Naive thymus-derived CD4-positive, alpha-beta T cell (primary cell): Measurements from ENCODE around the gene C1orf198. TPM values are rescaled to one million over a fixed set of nuclear protein-coding genes. Genes with fewer than 3 reads are reported as not detected.

ENCODE experiments used
- ATAC-seq: fragments of 150-1000 bp; cut with Tn5 transposase; 2 replicates; pipeline ENCODE4 v1.10.0; 2021; ENCODE audit warnings: mild to moderate bottlenecking, moderate library complexity
- CTCF ChIA-PET: fragments of 350-600 bp; sonication (Branson Sonifier 250); formaldehyde crosslinking; loops from one replicate; lab custom pipeline; 2021; ENCODE audit warnings: antibody characterized with exemption; lab: Charles Lee
- POLR2A ChIA-PET: fragments of 350-600 bp; sonication (Branson Sonifier 250); formaldehyde crosslinking; loops from one replicate; lab custom pipeline; 2021; ENCODE audit warnings: antibody characterized with exemption, inconsistent platforms; lab: Charles Lee
- DNase-seq, 9 donors: peaks; one replicate each; pipeline versions ENCODE4 v3.0.0 to v3.0.0-alpha.2; 2020 to 2022; ENCODE audit warnings: mixed read lengths in 1 of 9
- H3K27ac ChIP-seq: one replicate; pipeline ENCODE4 v1.7.0; 2013; ENCODE audit warnings: mild to moderate bottlenecking, low read depth, low read length, moderate library complexity
- H3K27me3 ChIP-seq, 2 donors: one replicate each; pipeline ENCODE4 v1.7.0; 2013; ENCODE audit warnings: low read length in 2 of 2, mild to moderate bottlenecking in 2 of 2, moderate library complexity in 2 of 2; ENCODE audit not compliant: control insufficient read depth in 2 of 2, insufficient read depth in 2 of 2
- H3K36me3 ChIP-seq, 3 experiments: 1 replicate in 2 of 3; 2 replicates in 1 of 3; pipeline ENCODE4 v1.7.0; 2013; ENCODE audit warnings: low read length in 3 of 3, mild to moderate bottlenecking in 3 of 3, moderate library complexity in 1 of 3; ENCODE audit not compliant: insufficient read depth in 3 of 3, control insufficient read depth in 2 of 3
- H3K4me1 ChIP-seq, 2 donors: one replicate each; pipeline ENCODE4 v1.7.0; 2013; ENCODE audit warnings: low read length in 2 of 2, mild to moderate bottlenecking in 2 of 2, moderate library complexity in 1 of 2; ENCODE audit not compliant: control insufficient read depth in 2 of 2, insufficient read depth in 2 of 2
- H3K4me3 ChIP-seq: 2 replicates; pipeline ENCODE4 v1.7.0; 2013; ENCODE audit warnings: mild to moderate bottlenecking, low read length
- H3K9me3 ChIP-seq, 3 experiments: 1 replicate in 2 of 3; 2 replicates in 1 of 3; pipeline ENCODE4 v1.7.0; 2013; ENCODE audit warnings: low read length in 3 of 3; ENCODE audit not compliant: control insufficient read depth in 2 of 3
- H3K27ac Mint-ChIP-seq, 9 donors: one replicate each; pipeline ENCODE4 v1.8.0; 2020 to 2022; ENCODE audit warnings: mixed read lengths in 9 of 9, mild to moderate bottlenecking in 8 of 9, moderate library complexity in 5 of 9, inconsistent platforms in 2 of 9
- H3K27me3 Mint-ChIP-seq, 5 donors: one replicate each; pipeline ENCODE4 v1.8.0; 2021 to 2022; ENCODE audit warnings: mixed read lengths in 5 of 5, mild to moderate bottlenecking in 1 of 5
- H3K36me3 Mint-ChIP-seq, 5 donors: one replicate each; pipeline ENCODE4 v1.8.0; 2020 to 2022; ENCODE audit warnings: mixed read lengths in 5 of 5, mild to moderate bottlenecking in 3 of 5, inconsistent platforms in 1 of 5
- H3K4me1 Mint-ChIP-seq, 7 donors: one replicate each; pipeline ENCODE4 v1.8.0; 2020 to 2022; ENCODE audit warnings: mixed read lengths in 7 of 7, mild to moderate bottlenecking in 3 of 7, inconsistent platforms in 1 of 7
- H3K4me3 Mint-ChIP-seq, 10 donors: one replicate each; pipeline ENCODE4 v1.8.0; 2020 to 2022; ENCODE audit warnings: mild to moderate bottlenecking in 10 of 10, mixed read lengths in 10 of 10, moderate library complexity in 6 of 10, inconsistent platforms in 2 of 10
- H3K9me3 Mint-ChIP-seq, 11 donors: one replicate each; pipeline ENCODE4 v1.8.0; 2020 to 2022; ENCODE audit warnings: mixed read lengths in 11 of 11, mild to moderate bottlenecking in 4 of 11, inconsistent platforms in 1 of 11, moderate library complexity in 1 of 11
- intact Hi-C, 2 donors: fragments of 100-400 bp; cut with micrococcal nuclease; formaldehyde crosslinking; loops; one replicate each; pipeline ENCODE4 v1.15.1; 2023
- polyA plus RNA-seq, 2 donors: library from polyadenylated mRNA; unstranded; fragments of 300-500 nt; fragmentation: Illumina TruSeq; gene quantifications; one replicate each; pipeline ENCODE4 v1.2.3, GENCODE V29; 2021
- total RNA-seq, 6 experiments: library from RNA in 5 of 6; stranded (reverse) in 5 of 6; gene quantifications; 1 replicate in 5 of 6; 2 replicates in 1 of 6; pipeline ENCODE4 v1.2.3 and lab custom pipeline; 2021 to 2026

The C1orf198 gene
- total and polyA plus RNA-seq, 7 experiments from 2014 or later = 2.9 to 8.1 (median 4.4) TPM

GRCh38 chr1:230826166-230826875 is 42.0 kb downstream of the C1orf198 start:
- Histone ChIP-seq H3K27me3 (no peaks in the 10 kb centered on the region), H3K36me3 (no peaks in the 10 kb centered on the region), H3K27ac (no peak overlapping the region), H3K4me1 (no peaks in the 10 kb centered on the region), H3K4me3 (no peak overlapping the region), H3K9me3 (no peaks in the 10 kb centered on the region)
- H3K9me3 Mint-ChIP-seq = peaks cover 0 to 9% (median 0%) of the 10 kb centered on the region in 11 donors
- H3K27me3 Mint-ChIP-seq = peaks cover 0 to 10% (median 2%) of the 10 kb centered on the region in 5 donors
- CTCF ChIA-PET = no interaction called here
- H3K27ac Mint-ChIP-seq = no peak overlapping the region
- H3K4me1 Mint-ChIP-seq = no peaks in the 10 kb centered on the region
- intact Hi-C loops = no loop called here
- no peak for ATAC-seq
- peaks cover 0 to 5% (median 0%) of the 10 kb centered on the region in 5 donors for H3K36me3 Mint-ChIP-seq
- H3K4me3 Mint-ChIP-seq = no peak overlapping the region
- POLR2A ChIA-PET = no interaction called here
- no peak for DNase-seq

- no peak overlapping the region for H3K27ac ChIP-seq
- Mint-ChIP-seq H3K9me3 (peaks cover 0 to 5% (median 0%) of the 10 kb centered on the region in 11 donors), H3K27me3 (peaks cover 0 to 10% (median 1%) of the 10 kb centered on the region in 5 donors), H3K4me3 (no peak overlapping the region), H3K4me1 (no peaks in the 10 kb centered on the region), H3K27ac (no peak overlapping the region), H3K36me3 (peaks cover 0 to 5% (median 0%) of the 10 kb centered on the region in 5 donors)
- H3K9me3 ChIP-seq = no peaks in the 10 kb centered on the region
- intact Hi-C loops = no loop called here
- DNase-seq (no peak), ATAC-seq (no peak)
- H3K36me3 ChIP-seq = no peaks in the 10 kb centered on the region
- no peaks in the 10 kb centered on the region for H3K4me1 ChIP-seq
- POLR2A ChIA-PET = no interaction called here
- CTCF ChIA-PET = no interaction called here
- no peaks in the 10 kb centered on the region for H3K27me3 ChIP-seq
- no peak overlapping the region for H3K4me3 ChIP-seq
Observed at GRCh38 chr1:230825761-230826160, 42.6 kb downstream of the C1orf198 start.

- intact Hi-C loops = no loop called here
- H3K27ac ChIP-seq = no peak overlapping the region
- ChIA-PET POLR2A (no interaction called here), CTCF (no interaction called here)
- H3K36me3 ChIP-seq = no peaks in the 10 kb centered on the region
- no peak overlapping the region for H3K4me3 ChIP-seq
- H3K4me3 Mint-ChIP-seq = no peak overlapping the region
- no peaks in the 10 kb centered on the region for H3K4me1 Mint-ChIP-seq
- H3K36me3 Mint-ChIP-seq = peaks cover 0 to 3% (median 0%) of the 10 kb centered on the region in 5 donors
- H3K9me3 Mint-ChIP-seq = no peaks in the 10 kb centered on the region
- peaks cover 0 to 14% (median 2%) of the 10 kb centered on the region in 5 donors for H3K27me3 Mint-ChIP-seq
- H3K27me3 ChIP-seq = no peaks in the 10 kb centered on the region
- H3K4me1 ChIP-seq = no peaks in the 10 kb centered on the region
- ATAC-seq (peak; percentile 35), DNase-seq (no peak)
- H3K27ac Mint-ChIP-seq = peak overlapping the region in 1 of 9 donors; percentile 22
- no peaks in the 10 kb centered on the region for H3K9me3 ChIP-seq
Observed at GRCh38 chr1:230824919-230825721, 43.2 kb downstream of the C1orf198 start.

GRCh38 chr1:230824551-230824918 is 43.8 kb downstream of the C1orf198 start:
- no peak overlapping the region for H3K4me3 Mint-ChIP-seq
- peaks cover 0 to 3% (median 0%) of the 10 kb centered on the region in 5 donors for H3K36me3 Mint-ChIP-seq
- peak overlapping the region in 1 of 9 donors; percentile 22 for H3K27ac Mint-ChIP-seq
- H3K9me3 Mint-ChIP-seq = no peaks in the 10 kb centered on the region
- Histone ChIP-seq H3K4me1 (no peaks in the 10 kb centered on the region), H3K4me3 (no peak overlapping the region), H3K27me3 (no peaks in the 10 kb centered on the region), H3K9me3 (no peaks in the 10 kb centered on the region), H3K36me3 (no peaks in the 10 kb centered on the region), H3K27ac (no peak overlapping the region)
- intact Hi-C loops = no loop called here
- ChIA-PET CTCF (no interaction called here), POLR2A (no interaction called here)
- DNase-seq = no peak
- peaks cover 0 to 14% (median 2%) of the 10 kb centered on the region in 5 donors for H3K27me3 Mint-ChIP-seq
- no peak for ATAC-seq
- no peaks in the 10 kb centered on the region for H3K4me1 Mint-ChIP-seq

GRCh38 chr1:230823931-230824381 is 44.4 kb downstream of the C1orf198 start:
- ATAC-seq = no peak
- H3K27ac Mint-ChIP-seq = no peak overlapping the region
- H3K27me3 Mint-ChIP-seq = peaks cover 0 to 14% (median 2%) of the 10 kb centered on the region in 5 donors
- ChIA-PET CTCF (no interaction called here), POLR2A (no interaction called here)
- no peak for DNase-seq
- H3K9me3 ChIP-seq = no peaks in the 10 kb centered on the region
- intact Hi-C loops = no loop called here
- H3K4me3 Mint-ChIP-seq = no peak overlapping the region
- H3K4me1 Mint-ChIP-seq = no peaks in the 10 kb centered on the region
- no peak overlapping the region for H3K27ac ChIP-seq
- no peaks in the 10 kb centered on the region for H3K9me3 Mint-ChIP-seq
- no peaks in the 10 kb centered on the region for H3K36me3 ChIP-seq
- H3K27me3 ChIP-seq = no peaks in the 10 kb centered on the region
- peaks cover 0 to 3% (median 0%) of the 10 kb centered on the region in 5 donors for H3K36me3 Mint-ChIP-seq
- no peaks in the 10 kb centered on the region for H3K4me1 ChIP-seq
- no peak overlapping the region for H3K4me3 ChIP-seq

- Mint-ChIP-seq H3K4me1 (no peaks in the 10 kb centered on the region), H3K27me3 (peaks cover 0 to 14% (median 4%) of the 10 kb centered on the region in 5 donors), H3K4me3 (no peak overlapping the region), H3K36me3 (peaks cover 0 to 3% (median 0%) of the 10 kb centered on the region in 5 donors), H3K27ac (no peak overlapping the region), H3K9me3 (no peaks in the 10 kb centered on the region)
- H3K9me3 ChIP-seq = no peaks in the 10 kb centered on the region
- H3K27ac ChIP-seq = no peak overlapping the region
- ATAC-seq = no peak
- no peaks in the 10 kb centered on the region for H3K36me3 ChIP-seq
- ChIA-PET POLR2A (no interaction called here), CTCF (no interaction called here)
- H3K4me1 ChIP-seq = no peaks in the 10 kb centered on the region
- no peak for DNase-seq
- H3K4me3 ChIP-seq = no peak overlapping the region
- H3K27me3 ChIP-seq = no peaks in the 10 kb centered on the region
- intact Hi-C loops = no loop called here
Observed at GRCh38 chr1:230823426-230823825, 44.9 kb downstream of the C1orf198 start.
